GM12873 (cell line): Measurements from ENCODE around the gene TRPT1.

Source experiments
- TF ChIP-seq, protein P1 (sequence below): IDR thresholded peaks from 2 replicates; pipeline ENCODE4 v1.5.1; 2012; ENCODE audit warnings: low read depth, mild to moderate bottlenecking, moderate library complexity, low read length, control low read depth; ENCODE audit not compliant: insufficient read depth; ENCODE audit errors: missing control alignments

The TRPT1 gene

DNA sequence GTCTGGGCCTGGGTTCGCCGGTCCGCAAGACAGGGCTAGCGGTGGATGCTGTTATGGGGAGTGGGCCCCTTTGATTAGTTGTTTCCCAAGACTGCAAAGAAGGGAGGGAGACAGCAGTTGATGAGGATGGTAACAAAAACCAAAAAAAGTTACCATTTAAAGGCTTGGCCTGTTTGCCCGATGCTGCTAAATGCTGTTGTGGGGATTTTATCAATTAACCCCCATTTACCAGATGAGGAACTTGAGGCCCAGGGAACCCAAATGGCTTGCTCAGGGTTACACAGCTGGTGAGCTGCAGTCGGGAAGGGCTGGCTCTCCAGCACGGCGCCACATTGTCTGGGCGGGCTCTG, 3.4 kb downstream of the TRPT1 start:
- TF ChIP-seq, protein P1, sequence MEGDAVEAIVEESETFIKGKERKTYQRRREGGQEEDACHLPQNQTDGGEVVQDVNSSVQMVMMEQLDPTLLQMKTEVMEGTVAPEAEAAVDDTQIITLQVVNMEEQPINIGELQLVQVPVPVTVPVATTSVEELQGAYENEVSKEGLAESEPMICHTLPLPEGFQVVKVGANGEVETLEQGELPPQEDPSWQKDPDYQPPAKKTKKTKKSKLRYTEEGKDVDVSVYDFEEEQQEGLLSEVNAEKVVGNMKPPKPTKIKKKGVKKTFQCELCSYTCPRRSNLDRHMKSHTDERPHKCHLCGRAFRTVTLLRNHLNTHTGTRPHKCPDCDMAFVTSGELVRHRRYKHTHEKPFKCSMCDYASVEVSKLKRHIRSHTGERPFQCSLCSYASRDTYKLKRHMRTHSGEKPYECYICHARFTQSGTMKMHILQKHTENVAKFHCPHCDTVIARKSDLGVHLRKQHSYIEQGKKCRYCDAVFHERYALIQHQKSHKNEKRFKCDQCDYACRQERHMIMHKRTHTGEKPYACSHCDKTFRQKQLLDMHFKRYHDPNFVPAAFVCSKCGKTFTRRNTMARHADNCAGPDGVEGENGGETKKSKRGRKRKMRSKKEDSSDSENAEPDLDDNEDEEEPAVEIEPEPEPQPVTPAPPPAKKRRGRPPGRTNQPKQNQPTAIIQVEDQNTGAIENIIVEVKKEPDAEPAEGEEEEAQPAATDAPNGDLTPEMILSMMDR: no peak

DNA sequence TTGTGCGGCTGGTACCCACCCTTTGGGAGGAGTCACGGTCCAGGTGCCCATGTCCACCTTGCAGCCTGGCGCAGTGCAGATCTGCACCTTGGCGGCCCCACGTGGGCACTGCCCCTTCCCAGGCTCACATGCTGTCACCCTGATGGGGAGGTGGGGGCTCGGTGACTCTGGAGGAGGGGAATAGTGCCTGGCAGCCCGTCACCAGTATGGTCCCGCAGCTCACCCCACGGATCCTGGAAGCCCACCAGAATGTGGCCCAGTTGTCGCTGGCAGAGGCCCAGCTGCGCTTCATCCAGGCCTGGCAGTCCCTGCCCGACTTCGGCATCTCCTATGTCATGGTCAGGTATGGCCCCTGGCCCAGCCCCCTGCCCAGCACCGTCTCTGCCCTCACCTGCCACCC, 5.2 kb downstream of the TRPT1 start:
- TF ChIP-seq, protein P1: no peak

DNA sequence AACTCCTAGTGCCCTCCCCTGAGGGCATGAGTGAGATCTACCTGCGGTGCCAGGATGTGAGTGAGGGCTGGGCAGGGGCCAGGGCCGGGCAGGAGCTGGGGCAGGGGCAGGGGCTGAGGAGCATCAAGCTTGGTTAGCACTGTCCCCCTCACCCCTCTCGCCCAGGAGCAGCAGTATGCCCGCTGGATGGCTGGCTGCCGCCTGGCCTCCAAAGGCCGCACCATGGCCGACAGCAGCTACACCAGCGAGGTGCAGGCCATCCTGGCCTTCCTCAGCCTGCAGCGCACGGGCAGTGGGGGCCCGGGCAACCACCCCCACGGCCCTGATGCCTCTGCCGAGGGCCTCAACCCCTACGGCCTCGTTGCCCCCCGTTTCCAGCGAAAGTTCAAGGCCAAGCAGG, 5.7 kb downstream of the TRPT1 start:
- TF ChIP-seq, protein P1: no peak

DNA sequence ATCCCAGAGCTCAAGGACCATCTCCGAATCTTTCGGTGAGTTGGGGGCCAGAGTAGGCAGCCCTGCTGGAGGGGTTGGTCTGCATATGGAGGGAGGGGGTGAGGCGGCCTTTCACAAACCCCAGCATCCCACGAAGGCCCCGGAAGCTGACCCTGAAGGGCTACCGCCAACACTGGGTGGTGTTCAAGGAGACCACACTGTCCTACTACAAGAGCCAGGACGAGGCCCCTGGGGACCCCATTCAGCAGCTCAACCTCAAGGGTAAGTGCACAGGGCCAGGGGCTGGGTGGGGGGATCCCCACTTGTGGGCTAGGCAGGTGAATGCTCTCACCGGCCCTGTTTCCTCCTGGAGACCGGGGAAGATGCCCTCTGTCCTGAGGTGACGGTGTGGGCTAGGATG, 6.2 kb downstream of the TRPT1 start:
- TF ChIP-seq, protein P1: no peak

DNA sequence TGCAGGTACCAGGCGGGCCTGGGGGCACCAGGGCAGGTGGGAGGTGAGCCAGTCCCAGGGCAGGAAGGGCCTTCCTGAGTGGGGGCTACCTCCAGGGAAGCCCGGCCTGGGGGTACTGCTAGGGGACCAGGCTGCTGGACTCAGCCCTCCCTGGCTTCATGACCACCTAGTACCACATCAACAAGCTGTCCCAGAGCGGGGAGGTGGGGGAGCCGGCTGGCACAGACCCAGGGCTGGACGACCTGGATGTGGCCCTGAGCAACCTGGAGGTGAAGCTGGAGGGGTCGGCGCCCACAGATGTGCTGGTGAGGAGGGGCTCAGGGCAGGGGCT, 6.7 kb downstream of the TRPT1 start:
- TF ChIP-seq, protein P1: no peak

DNA sequence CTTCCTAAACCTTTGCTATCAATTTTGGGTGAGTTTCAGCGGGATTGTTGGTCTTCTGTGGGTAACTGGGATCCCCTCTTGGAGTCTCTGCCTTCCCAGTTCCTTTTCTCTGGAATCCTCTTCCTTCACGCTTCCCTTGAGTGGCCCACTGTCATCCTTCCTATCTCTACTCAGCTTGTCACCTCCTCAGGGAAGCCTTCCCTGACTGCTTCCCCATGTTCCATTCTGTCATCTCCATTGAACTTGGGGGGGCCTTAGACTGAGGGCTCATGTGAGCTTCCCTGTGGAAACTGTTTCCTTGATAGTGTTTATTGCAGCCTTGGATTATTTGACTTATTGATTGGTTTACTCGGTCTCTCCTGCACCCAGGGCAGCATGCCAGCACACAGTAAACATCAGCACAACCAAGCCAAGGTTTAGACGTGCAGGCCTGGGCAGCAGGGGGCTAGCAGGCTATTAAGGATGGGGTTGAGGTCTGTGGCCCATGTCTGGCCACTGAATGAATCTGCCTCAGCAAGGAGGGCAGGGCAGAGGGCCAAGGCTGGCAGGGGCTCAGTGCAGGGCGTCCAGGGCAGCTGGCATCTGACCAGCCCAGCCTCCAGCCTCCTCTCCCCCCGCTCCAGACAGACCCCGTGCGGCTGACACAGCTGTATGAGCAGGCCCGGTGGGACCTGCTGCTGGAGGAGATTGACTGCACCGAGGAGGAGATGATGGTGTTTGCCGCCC, 7.2 kb downstream of the TRPT1 start:
- TF ChIP-seq, protein P1: no peak

DNA sequence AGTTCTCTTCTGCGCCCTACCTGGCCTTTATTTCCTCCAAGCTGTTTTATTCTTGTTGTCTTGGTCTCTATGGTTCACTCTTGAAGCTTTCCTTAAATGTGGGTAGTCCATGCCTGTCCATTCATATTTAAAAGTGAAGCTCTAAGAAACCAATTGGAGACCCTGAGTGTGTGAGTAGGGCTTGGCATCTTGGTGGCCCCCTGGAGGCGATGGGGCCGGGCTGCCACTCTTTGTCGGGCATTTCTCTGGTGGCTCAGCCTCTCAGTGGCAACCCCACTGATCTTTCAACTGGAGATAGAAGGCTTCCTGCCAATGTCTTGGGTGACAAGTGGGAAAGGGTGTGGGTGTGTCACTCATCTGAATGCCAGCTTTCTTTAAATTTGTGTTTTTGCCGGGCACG, 9.1 kb downstream of the TRPT1 start:
- TF ChIP-seq, protein P1: no peak
